ENCODE results near the gene RASD2. TPM values are rescaled to one million over a fixed set of nuclear protein-coding genes. Genes with fewer than 3 reads are reported as not detected.
"Not testable (repeated sequence)": the region's sequence is repeated elsewhere in the genome, so short reads cannot be mapped to it uniquely, and the experiment has no call there.

Gene RASD2
- total and polyA plus RNA-seq, 9 donors, result 0.24 to 4.4 (median 2.8) TPM

DNA sequence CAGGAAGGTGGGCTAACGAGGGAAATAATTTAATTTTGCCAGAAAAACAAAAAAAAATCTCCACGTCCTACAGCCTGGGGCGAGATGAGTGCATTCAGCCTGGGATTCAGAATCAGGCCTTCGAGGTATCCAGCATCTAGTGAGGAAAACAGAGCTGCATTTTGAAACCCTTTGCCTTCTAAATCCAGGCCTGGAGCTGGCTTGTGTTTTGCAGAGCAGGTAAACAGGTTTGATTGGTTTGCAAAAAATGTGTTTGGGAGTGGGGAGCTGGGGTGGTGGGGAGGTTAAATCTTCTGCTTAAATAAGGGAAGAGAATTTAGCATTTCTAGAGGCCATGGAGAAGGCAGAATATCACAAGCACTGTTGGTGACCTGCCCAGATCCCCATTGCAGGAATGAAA, 29.7 kb upstream of the RASD2 start:
- 80 to 89% (median 83%) methylated on average over 4 of the region's 4 CpGs for WGBS, 3 donors
- H3K4me3 ChIP-seq, result no peak overlapping the region
- TF ChIP-seq, protein P1, sequence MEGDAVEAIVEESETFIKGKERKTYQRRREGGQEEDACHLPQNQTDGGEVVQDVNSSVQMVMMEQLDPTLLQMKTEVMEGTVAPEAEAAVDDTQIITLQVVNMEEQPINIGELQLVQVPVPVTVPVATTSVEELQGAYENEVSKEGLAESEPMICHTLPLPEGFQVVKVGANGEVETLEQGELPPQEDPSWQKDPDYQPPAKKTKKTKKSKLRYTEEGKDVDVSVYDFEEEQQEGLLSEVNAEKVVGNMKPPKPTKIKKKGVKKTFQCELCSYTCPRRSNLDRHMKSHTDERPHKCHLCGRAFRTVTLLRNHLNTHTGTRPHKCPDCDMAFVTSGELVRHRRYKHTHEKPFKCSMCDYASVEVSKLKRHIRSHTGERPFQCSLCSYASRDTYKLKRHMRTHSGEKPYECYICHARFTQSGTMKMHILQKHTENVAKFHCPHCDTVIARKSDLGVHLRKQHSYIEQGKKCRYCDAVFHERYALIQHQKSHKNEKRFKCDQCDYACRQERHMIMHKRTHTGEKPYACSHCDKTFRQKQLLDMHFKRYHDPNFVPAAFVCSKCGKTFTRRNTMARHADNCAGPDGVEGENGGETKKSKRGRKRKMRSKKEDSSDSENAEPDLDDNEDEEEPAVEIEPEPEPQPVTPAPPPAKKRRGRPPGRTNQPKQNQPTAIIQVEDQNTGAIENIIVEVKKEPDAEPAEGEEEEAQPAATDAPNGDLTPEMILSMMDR (IDR thresholded peaks at IDR 0.05), result no peak
- no peak for TF ChIP-seq POLR2A (IDR thresholded peaks at IDR 0.05)
- no peak for TF ChIP-seq EP300 (IDR thresholded peaks at IDR 0.05)
- no peaks in the 10 kb centered on the region for H3K9me3 ChIP-seq
- no peaks in the 10 kb centered on the region for H3K27me3 ChIP-seq
- intact Hi-C loops (cut with DNase I), result loop anchor here in 1 of 4 donors (10.0 kb wide), 1 partner anchor 1204 kb away; no protein-coding TSS in a partner anchor
- no peak for DNase-seq
- no peaks in the 10 kb centered on the region for H3K4me1 ChIP-seq (ENCODE audit: insufficient read depth)
- H3K27ac ChIP-seq, result no peak overlapping the region
- no peaks in the 10 kb centered on the region for H3K36me3 ChIP-seq

DNA sequence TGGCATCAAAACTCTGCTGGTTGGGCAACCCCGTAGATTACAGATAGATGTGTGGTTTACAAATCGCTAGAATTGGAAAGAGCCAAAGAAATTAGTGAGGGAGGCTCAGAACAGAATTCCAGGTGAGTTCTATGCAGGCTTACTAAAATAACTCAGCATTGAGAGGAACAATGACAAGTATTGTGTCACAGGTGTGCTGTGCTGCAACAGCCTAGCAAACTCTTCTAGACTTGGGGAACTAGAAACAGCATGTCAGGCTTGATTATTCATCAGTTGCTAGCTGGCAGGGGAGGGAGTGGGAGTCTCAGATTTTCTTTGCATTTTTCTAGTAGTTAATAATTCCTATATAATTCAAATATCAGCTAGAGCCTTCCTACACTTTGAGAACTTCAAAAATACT, 26.3 kb upstream of the RASD2 start:
- no peaks in the 10 kb centered on the region for H3K27me3 ChIP-seq
- no peaks in the 10 kb centered on the region for H3K36me3 ChIP-seq
- H3K4me3 ChIP-seq, result no peak overlapping the region
- intact Hi-C loops (cut with DNase I), result loop anchor here in 1 of 4 donors (10.0 kb wide), 1 partner anchor 1200 kb away; no protein-coding TSS in a partner anchor
- TF ChIP-seq POLR2A (IDR thresholded peaks at IDR 0.05) (no peak), EP300 (IDR thresholded peaks at IDR 0.05) (no peak)
- TF ChIP-seq, protein P1 (IDR thresholded peaks at IDR 0.05), result no peak
- WGBS, 3 donors, result 83 to 87% (median 87%) methylated on average over 2 of the region's 2 CpGs
- no peaks in the 10 kb centered on the region for H3K4me1 ChIP-seq (ENCODE audit: insufficient read depth)
- H3K9me3 ChIP-seq, result no peaks in the 10 kb centered on the region
- no peak overlapping the region for H3K27ac ChIP-seq
- no peak for DNase-seq

DNA sequence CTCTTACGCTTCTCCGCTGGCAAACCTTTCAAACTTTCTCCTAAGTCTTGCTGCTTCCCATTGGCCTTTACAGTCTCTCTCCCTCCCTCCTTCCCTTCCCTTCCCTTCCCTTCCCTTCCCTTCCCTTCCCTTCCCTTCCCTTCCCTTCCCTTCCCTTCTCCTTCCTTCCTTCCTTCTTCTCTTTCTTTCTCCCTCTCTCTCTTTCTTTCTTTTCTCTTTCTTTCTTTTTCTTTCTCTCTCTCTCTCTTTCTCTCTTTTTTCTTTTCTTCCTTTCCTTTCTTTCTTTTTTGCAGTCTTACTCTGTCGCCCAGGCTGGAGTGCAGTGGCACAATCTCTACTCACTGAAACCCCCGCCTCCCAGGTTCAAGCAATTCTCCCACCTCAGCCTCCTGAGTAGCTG, 24.7 kb upstream of the RASD2 start:
- intact Hi-C loops (cut with DNase I), result loop anchor here in 1 of 4 donors (10.0 kb wide), 1 partner anchor 1199 kb away; no protein-coding TSS in a partner anchor
- WGBS, 3 donors, result 93 to 96% (median 94%) methylated on average over 4 of the region's 4 CpGs

DNA sequence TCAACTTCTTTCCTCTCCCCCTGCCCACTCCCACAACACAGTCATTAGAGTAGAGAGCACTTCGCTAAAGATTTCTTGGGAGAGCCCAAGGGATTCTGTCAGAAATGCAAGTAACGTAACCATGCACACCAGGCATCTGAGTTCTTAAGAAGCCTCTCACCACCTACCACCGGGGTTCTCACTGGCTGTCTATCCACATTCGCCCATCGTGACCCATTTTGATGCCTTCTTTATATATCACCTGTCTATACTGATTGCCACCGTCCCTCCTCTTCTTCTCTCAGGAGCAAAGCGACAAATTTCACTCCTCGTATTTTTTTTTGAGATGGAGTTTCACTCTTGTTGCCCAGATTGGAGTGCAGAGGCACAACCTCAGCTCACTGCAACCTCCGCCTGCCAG, 23.9 kb upstream of the RASD2 start:
- no peaks in the 10 kb centered on the region for H3K4me1 ChIP-seq (ENCODE audit: insufficient read depth)
- H3K9me3 ChIP-seq, result no peaks in the 10 kb centered on the region
- intact Hi-C loops (cut with DNase I), result loop anchor here in 1 of 4 donors (10.0 kb wide), 1 partner anchor 1198 kb away; no protein-coding TSS in a partner anchor
- H3K27me3 ChIP-seq, result no peaks in the 10 kb centered on the region
- H3K4me3 ChIP-seq, result no peak overlapping the region
- WGBS, 3 donors, result 83 to 89% (median 84%) methylated on average over 9 of the region's 9 CpGs
- TF ChIP-seq, protein P1 (IDR thresholded peaks at IDR 0.05), result no peak
- TF ChIP-seq POLR2A (IDR thresholded peaks at IDR 0.05) (no peak), EP300 (IDR thresholded peaks at IDR 0.05) (no peak)
- H3K27ac ChIP-seq, result no peak overlapping the region
- no peak for DNase-seq
- H3K36me3 ChIP-seq, result no peaks in the 10 kb centered on the region

More for the DNA sequence above, 24.7 kb upstream of the RASD2 start:
- not testable (repeated sequence) for H3K9me3 ChIP-seq; H3K27me3 ChIP-seq; DNase-seq; H3K4me1 ChIP-seq (ENCODE audit: insufficient read depth); H3K4me3 ChIP-seq; H3K36me3 ChIP-seq; H3K27ac ChIP-seq

DNA sequence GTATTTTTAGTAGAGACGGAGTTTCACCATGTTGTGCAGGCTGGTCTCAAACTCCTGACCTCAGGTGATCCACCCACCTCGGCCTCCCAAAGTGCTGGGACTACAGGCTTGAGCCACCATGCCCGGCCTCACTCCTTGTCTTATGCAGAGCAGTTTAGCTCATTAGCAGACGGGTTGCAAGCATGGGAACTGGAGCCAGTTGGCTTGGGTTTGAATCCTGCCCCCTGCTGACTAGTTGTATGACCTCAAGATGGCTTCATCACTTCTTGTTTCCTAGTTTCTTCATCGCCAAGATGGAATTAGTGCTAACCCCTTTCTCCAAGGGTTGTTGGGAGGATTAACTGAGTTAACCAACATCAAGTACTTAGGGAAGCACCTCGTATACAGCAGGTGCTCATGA, 23.4 kb upstream of the RASD2 start:
- Histone ChIP-seq H3K36me3 (no peaks in the 10 kb centered on the region), H3K4me3 (no peak overlapping the region), H3K27me3 (no peaks in the 10 kb centered on the region), H3K27ac (no peak overlapping the region), H3K9me3 (no peaks in the 10 kb centered on the region), H3K4me1 (ENCODE audit: insufficient read depth) (no peaks in the 10 kb centered on the region)
- no peak for DNase-seq
- TF ChIP-seq POLR2A (IDR thresholded peaks at IDR 0.05), result no peak
- intact Hi-C loops (cut with DNase I), result loop anchor here in 1 of 4 donors (10.0 kb wide), 1 partner anchor 1198 kb away; no protein-coding TSS in a partner anchor
- WGBS, 3 donors, result 77 to 88% (median 81%) methylated on average over 6 of the region's 6 CpGs
